H1 (cell line): ENCODE data around the gene NEU4. TPM values are rescaled to one million over a fixed set of nuclear protein-coding genes. Genes with fewer than 3 reads are reported as not detected.

Experiments used
- BCL11A ChIP-seq, 2 experiments: IDR thresholded peaks; one replicate each; pipeline ENCODE4 v1.6.1; 2011; ENCODE audit warnings: low read depth in 2 of 2, low read length in 2 of 2, mild to moderate bottlenecking in 2 of 2
- EGR1 ChIP-seq: IDR thresholded peaks from 2 replicates; pipeline ENCODE4 v1.6.1; 2011; ENCODE audit warnings: low read depth, low read length, borderline replicate concordance
- JUN ChIP-seq: IDR thresholded peaks from 2 replicates; pipeline ENCODE4 v1.6.1; 2011; ENCODE audit warnings: low read depth, mild to moderate bottlenecking, improper control_type of control experiment, low read length
- MAFK ChIP-seq: IDR thresholded peaks from 2 replicates; pipeline ENCODE4 v1.6.1; 2012; ENCODE audit warnings: low read depth, mild to moderate bottlenecking, improper control_type of control experiment, low read length
- SIRT6 ChIP-seq: IDR thresholded peaks from one replicate; pipeline ENCODE4 v1.7.1; 2012; ENCODE audit warnings: low read length, inconsistent platforms
- SIX5 ChIP-seq: IDR thresholded peaks from 2 replicates; pipeline ENCODE4 v1.6.1; 2011; ENCODE audit warnings: mild to moderate bottlenecking, low read depth, low read length
- SUZ12 ChIP-seq: fragments of 200-600 bp; sonication (generic); IDR thresholded peaks from 2 replicates; pipeline ENCODE4 v1.6.1; 2012; ENCODE audit warnings: mild to moderate bottlenecking, inconsistent platforms, low read length, moderate library complexity, mixed read lengths
- ZNF274 ChIP-seq: IDR thresholded peaks from 2 replicates; pipeline ENCODE4 v1.7.0; 2012; ENCODE audit warnings: low read length, borderline replicate concordance; ENCODE audit errors: extremely low read depth
- polyA plus RNA-seq, 7 experiments: library from polyadenylated mRNA; depleted of rRNA in 3 of 7; stranded (reverse) in 5 of 7; unstranded in 2 of 7; fragments of >200 nt in 5 of 7; fragments of 200-250 nt in 2 of 7; gene quantifications; 1 replicate in 5 of 7; 2 replicates in 1 of 7; 4 replicates in 1 of 7; pipeline versions ENCODE4 v1.2.1 to v1.2.3, GENCODE V29; 2011 to 2013; ENCODE audit warnings: missing spikeins in 2 of 7, mixed read lengths in 2 of 7
- total RNA-seq: library from RNA; stranded (reverse); fragmentation: NEBNext Ultra II Directional; extraction: Animal tissue kit (Norgen Biotek cat#: 25700); gene quantifications from 2 replicates; pipeline ENCODE4 v1.2.1, GENCODE V29; 2021

Gene NEU4
- total and polyA plus RNA-seq, 2 of the 8 experiments (the other 6 are each of a cell fraction or from before 2014, with no cell fraction given) = 0.32 to 0.50 TPM

GRCh38 chr2:241795021-241795999 lies 13.7 kb upstream of the NEU4 start (continued):
- TF ChIP-seq SUZ12 = no peak
- TF ChIP-seq JUN = no peak
- TF ChIP-seq SIRT6 = no peak
- no peak for TF ChIP-seq ZNF274
- no peak for TF ChIP-seq EGR1
- TF ChIP-seq BCL11A (IDR thresholded peaks at IDR 0.05; ENCODE audit: low read depth in 2 of 2, low read length in 2 of 2) = no peak
- TF ChIP-seq MAFK = no peak
- TF ChIP-seq SIX5 = no peak
- TF ChIP-seq, all 59 proteins: peak for 0
